Upper lobe of right lung (tissue), 1 donor: ENCODE results near the gene NCOA7. TPM values are rescaled to one million over a fixed set of nuclear protein-coding genes. Genes with fewer than 3 reads are reported as not detected.
A peak's percentile ranks its signal among the peaks of the same experiment; 100 is the strongest.

ENCODE experiments used
- ATAC-seq: fragments of 200-7000 bp; cut with Tn5 transposase; one replicate; pipeline ENCODE4 v1.9.1; 2020; ENCODE audit warnings: mild to moderate bottlenecking, moderate library complexity
- DNase-seq: peaks from one replicate; pipeline ENCODE4 v3.0.0-alpha.2; 2020
- H3K27ac ChIP-seq: fragments of 200-600 bp; one replicate; pipeline ENCODE4 v1.8.0; 2022
- H3K27me3 ChIP-seq: fragments of 200-600 bp; one replicate; pipeline ENCODE4 v1.8.0; 2022; ENCODE audit warnings: mild to moderate bottlenecking
- H3K36me3 ChIP-seq: fragments of 200-600 bp; one replicate; pipeline ENCODE4 v1.8.0; 2022
- H3K4me1 ChIP-seq: fragments of 200-600 bp; one replicate; pipeline ENCODE4 v1.8.0; 2022
- H3K4me3 ChIP-seq: fragments of 200-600 bp; one replicate; pipeline ENCODE4 v1.8.0; 2022; ENCODE audit warnings: mild to moderate bottlenecking
- H3K9me3 ChIP-seq: fragments of 200-600 bp; one replicate; pipeline ENCODE4 v1.8.0; 2022
- intact Hi-C: fragments of 100-400 bp; cut with DNase I; formaldehyde crosslinking; loops from one replicate; pipeline ENCODE4 v1.11.0; 2022
- total RNA-seq: library from RNA; stranded (reverse); fragmentation: NEBNext Ultra II Directional; extraction: Animal tissue kit (Norgen Biotek cat#: 25700); gene quantifications from one replicate; pipeline ENCODE4 v1.2.1, GENCODE V29; 2021
- TF ChIP-seq, protein P1 (sequence below): fragments of 200-600 bp; IDR thresholded peaks from one replicate; pipeline ENCODE4 v1.8.0; 2022; ENCODE audit warnings: antibody characterized with exemption
- donor health status: DM: no; HTN: yes; CAD: no; lungs with severe emphysema.

NCOA7 gene
- total RNA-seq, 1 donor from 2014 or later = 80.8 TPM

DNA sequence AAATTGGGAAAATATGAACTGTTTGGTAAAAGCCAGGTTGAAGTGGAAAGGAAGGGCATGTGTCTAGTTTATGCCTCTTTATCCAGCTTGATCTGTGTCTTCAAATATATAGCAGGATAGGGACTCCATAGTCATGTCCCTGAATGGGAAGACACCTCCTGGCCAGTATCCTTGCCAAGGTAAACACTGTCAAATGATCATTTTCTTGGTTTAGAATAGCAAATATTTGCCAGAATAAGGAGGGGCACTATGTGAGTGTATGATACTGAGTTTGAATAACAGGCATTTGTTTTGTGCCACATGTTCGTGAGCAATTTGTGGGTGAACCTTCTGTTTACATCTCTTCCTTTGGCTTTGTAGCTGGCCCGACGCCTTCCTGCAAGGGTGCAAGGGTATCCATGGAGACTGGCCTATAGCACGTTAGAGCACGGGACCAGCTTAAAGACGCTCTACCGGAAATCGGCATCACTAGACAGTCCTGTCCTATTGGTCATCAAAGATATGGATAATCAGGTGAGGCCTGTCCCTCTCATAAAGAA lies 131.6 kb downstream of the NCOA7 start:
- no peak for ATAC-seq
- peaks cover 53% of the 10 kb centered on the region for H3K36me3 ChIP-seq
- TF ChIP-seq, protein P1, sequence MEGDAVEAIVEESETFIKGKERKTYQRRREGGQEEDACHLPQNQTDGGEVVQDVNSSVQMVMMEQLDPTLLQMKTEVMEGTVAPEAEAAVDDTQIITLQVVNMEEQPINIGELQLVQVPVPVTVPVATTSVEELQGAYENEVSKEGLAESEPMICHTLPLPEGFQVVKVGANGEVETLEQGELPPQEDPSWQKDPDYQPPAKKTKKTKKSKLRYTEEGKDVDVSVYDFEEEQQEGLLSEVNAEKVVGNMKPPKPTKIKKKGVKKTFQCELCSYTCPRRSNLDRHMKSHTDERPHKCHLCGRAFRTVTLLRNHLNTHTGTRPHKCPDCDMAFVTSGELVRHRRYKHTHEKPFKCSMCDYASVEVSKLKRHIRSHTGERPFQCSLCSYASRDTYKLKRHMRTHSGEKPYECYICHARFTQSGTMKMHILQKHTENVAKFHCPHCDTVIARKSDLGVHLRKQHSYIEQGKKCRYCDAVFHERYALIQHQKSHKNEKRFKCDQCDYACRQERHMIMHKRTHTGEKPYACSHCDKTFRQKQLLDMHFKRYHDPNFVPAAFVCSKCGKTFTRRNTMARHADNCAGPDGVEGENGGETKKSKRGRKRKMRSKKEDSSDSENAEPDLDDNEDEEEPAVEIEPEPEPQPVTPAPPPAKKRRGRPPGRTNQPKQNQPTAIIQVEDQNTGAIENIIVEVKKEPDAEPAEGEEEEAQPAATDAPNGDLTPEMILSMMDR = no peak

DNA sequence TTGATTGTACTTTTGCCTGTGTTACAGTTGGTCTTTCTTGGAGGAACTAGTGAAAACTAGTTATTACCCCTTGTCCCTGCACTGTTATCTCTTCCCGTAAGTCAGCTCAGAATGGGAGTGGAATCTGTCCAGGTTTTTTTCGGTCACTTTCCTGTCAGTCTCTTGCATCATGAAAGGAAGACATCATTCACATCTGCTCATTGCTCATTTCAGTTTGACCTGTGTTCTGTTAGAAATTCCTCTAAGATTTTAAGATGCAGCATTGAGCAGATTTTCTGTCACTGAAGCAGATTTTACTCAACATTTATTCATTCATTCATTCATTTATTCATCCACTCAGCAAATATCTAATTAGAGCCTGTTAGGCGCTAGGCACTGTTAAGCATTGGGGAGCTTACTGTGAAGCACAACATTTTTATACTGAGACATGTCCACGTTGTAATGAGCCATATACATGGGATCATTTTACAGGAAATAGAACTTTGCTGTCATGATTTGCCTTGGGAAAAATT lies 132.7 kb downstream of the NCOA7 start:
- no peak for DNase-seq
- Histone ChIP-seq H3K36me3 (peaks cover 63% of the 10 kb centered on the region), H3K4me3 (no peak overlapping the region), H3K27me3 (no peaks in the 10 kb centered on the region), H3K27ac (no peak overlapping the region), H3K9me3 (no peaks in the 10 kb centered on the region), H3K4me1 (peaks cover 15% of the 10 kb centered on the region)
- no peak for ATAC-seq
- intact Hi-C loops = no loop called here
- TF ChIP-seq, protein P1 = no peak

More for the DNA sequence above, 131.6 kb downstream of the NCOA7 start:
- H3K27ac ChIP-seq = no peak overlapping the region
- H3K4me3 ChIP-seq = no peak overlapping the region
- no peak for DNase-seq
- no peaks in the 10 kb centered on the region for H3K9me3 ChIP-seq
- no peaks in the 10 kb centered on the region for H3K27me3 ChIP-seq
- H3K4me1 ChIP-seq = peaks cover 16% of the 10 kb centered on the region
- intact Hi-C loops = no loop called here

DNA sequence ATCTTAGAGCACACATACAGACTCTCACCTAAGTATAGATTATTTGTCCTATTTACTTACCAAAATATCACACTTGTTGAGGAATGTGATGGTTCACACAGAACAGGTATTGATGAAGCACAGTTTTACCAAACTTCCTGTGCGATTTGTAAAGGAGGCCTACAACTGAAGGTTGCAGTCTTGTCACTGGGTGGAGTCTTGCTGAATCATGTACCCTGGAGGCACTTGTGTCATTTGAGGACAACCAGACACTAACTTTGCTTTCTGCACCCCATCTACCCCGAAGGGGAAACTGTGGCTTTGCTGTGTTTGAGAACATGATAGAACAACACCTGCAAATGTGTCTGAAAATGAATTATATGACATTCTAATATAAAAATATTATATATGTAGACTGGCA lies 133.4 kb downstream of the NCOA7 start:
- H3K4me3 ChIP-seq = no peak overlapping the region
- intact Hi-C loops = no loop called here

DNA sequence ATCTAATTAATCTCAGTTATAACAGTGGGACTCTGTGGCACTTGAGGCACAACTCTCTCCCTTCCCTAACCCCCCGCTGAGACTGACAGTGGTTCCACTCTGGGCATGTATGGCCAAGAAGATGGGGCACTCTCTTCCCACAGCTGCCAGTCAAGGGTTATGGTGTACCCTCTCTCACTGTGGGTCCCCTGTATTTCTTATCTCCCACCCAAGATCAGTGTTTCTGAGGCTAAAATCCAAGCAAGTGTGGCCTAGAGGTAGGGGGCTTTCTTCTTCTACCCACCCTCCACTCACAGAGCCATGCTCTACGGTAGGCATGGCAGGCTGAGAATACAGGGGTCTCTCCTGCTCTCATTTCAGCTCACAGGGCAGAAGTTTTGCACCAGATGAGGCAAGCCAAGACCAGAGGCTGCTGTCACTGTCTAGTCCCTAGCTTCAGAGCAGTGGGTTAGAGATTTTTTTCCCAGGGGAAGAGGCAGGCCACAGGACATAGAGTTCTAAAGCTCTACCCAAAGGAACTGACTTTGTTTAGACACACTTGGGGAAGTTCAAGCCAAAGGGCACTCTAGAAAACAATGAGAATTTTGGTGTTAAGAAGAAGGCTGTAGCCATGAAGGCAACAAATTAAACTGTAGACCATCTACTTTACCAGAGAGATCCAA lies 134.1 kb downstream of the NCOA7 start:
- Histone ChIP-seq H3K4me1 (peaks cover 12% of the 10 kb centered on the region), H3K27ac (no peak overlapping the region), H3K27me3 (no peaks in the 10 kb centered on the region), H3K4me3 (no peak overlapping the region), H3K9me3 (no peaks in the 10 kb centered on the region), H3K36me3 (peaks cover 76% of the 10 kb centered on the region)
- intact Hi-C loops = no loop called here
- TF ChIP-seq, protein P1 = no peak
- peak; percentile 33 for ATAC-seq
- no peak for DNase-seq

More for the DNA sequence above, 133.4 kb downstream of the NCOA7 start:
- DNase-seq (no peak), ATAC-seq (no peak)
- peaks cover 70% of the 10 kb centered on the region for H3K36me3 ChIP-seq
- TF ChIP-seq, protein P1 = no peak
- H3K4me1 ChIP-seq = peaks cover 12% of the 10 kb centered on the region
- no peaks in the 10 kb centered on the region for H3K27me3 ChIP-seq
- no peak overlapping the region for H3K27ac ChIP-seq
- H3K9me3 ChIP-seq = no peaks in the 10 kb centered on the region

DNA sequence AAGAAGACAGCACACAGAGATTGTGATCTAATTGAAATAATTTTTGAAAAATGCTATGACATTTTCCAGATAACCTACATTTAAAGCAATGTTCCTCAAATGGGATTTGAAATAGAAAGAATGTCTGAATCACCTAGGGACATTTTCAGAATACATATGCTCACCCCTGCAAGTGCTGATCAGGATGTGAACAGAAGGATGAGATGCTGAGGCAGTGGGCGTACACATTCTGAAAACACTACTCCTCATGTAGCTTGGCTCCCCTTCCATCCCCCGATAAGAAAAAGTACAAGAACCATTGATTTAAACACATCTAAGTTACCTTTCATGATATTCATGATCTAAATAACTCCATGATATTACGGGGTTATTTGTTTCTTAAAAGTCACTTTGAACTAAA lies 136.0 kb downstream of the NCOA7 start:
- ATAC-seq (no peak), DNase-seq (no peak)
- no peak overlapping the region for H3K4me3 ChIP-seq
- H3K36me3 ChIP-seq = peaks cover 79% of the 10 kb centered on the region
- H3K4me1 ChIP-seq = peaks cover 12% of the 10 kb centered on the region
- intact Hi-C loops = no loop called here
- no peaks in the 10 kb centered on the region for H3K27me3 ChIP-seq
- H3K27ac ChIP-seq = no peak overlapping the region
- no peaks in the 10 kb centered on the region for H3K9me3 ChIP-seq
- TF ChIP-seq, protein P1 = no peak
